OCI-LY1 (cell line): ENCODE measurements around the gene ZC3H13.

ENCODE experiments used
- H2AFZ ChIP-seq: fragments of 200-600 bp; sonication (generic), shearing (Covaris generic); 2 replicates; pipeline ENCODE4 v1.6.0; 2014; ENCODE audit warnings: antibody characterized with exemption, mild to moderate bottlenecking, low read length
- H3F3A ChIP-seq: fragments of 200-600 bp; sonication (generic), shearing (Covaris generic); 2 replicates; pipeline ENCODE4 v1.6.0; 2014; ENCODE audit warnings: mild to moderate bottlenecking, antibody characterized with exemption, low read length, moderate library complexity; ENCODE audit not compliant: insufficient read depth
- H3K27ac ChIP-seq: fragments of 200-600 bp; sonication (generic); 2 replicates; pipeline ENCODE4 v1.5.1; 2014; ENCODE audit warnings: low read length, mixed run types, mild to moderate bottlenecking, low read depth; ENCODE audit not compliant: poor library complexity, severe bottlenecking
- H3K27me3 ChIP-seq: fragments of 200-600 bp; sonication (generic); 2 replicates; pipeline ENCODE4 v1.6.0; 2014; ENCODE audit warnings: antibody characterized with exemption, mild to moderate bottlenecking, low read length, moderate library complexity; ENCODE audit not compliant: insufficient read depth
- H3K36me3 ChIP-seq: fragments of 200-600 bp; sonication (generic); 2 replicates; pipeline ENCODE4 v1.6.1; 2014; ENCODE audit warnings: mild to moderate bottlenecking, antibody characterized with exemption, low read length, moderate library complexity, mixed read lengths; ENCODE audit not compliant: insufficient read depth
- H3K4me1 ChIP-seq: fragments of 200-600 bp; sonication (generic); 2 replicates; pipeline ENCODE4 v1.5.1; 2014; ENCODE audit warnings: mild to moderate bottlenecking, low read length, moderate library complexity; ENCODE audit not compliant: insufficient read depth, severe bottlenecking
- H3K4me2 ChIP-seq: fragments of 200-600 bp; sonication (generic), shearing (Covaris generic); 2 replicates; pipeline ENCODE4 v1.6.1; 2014; ENCODE audit warnings: low read length
- H3K4me3 ChIP-seq: fragments of 200-600 bp; sonication (generic); 2 replicates; pipeline ENCODE4 v1.5.1; 2014; ENCODE audit warnings: low read length, low read depth, mild to moderate bottlenecking, mixed read lengths; ENCODE audit not compliant: poor library complexity, severe bottlenecking
- H3K79me2 ChIP-seq: fragments of 200-600 bp; shearing (Covaris generic); 2 replicates; pipeline ENCODE4 v1.6.1; 2016; ENCODE audit warnings: mixed run types, low read length, mixed read lengths; ENCODE audit not compliant: insufficient read depth
- H3K9ac ChIP-seq: fragments of 200-600 bp; sonication (generic), shearing (Covaris generic); 2 replicates; pipeline ENCODE4 v1.6.1; 2014; ENCODE audit warnings: mild to moderate bottlenecking, low read length, mixed read lengths
- H3K9me2 ChIP-seq: fragments of 200-600 bp; sonication (generic), shearing (Covaris generic); 2 replicates; pipeline ENCODE4 v1.6.1; 2014; ENCODE audit warnings: low read depth, mild to moderate bottlenecking, low read length, mixed read lengths
- H3K9me3 ChIP-seq: fragments of 200-600 bp; shearing (Covaris generic); 2 replicates; pipeline ENCODE4 v1.6.1; 2014; ENCODE audit warnings: low read length, mixed read lengths
- H4K20me1 ChIP-seq: fragments of 200-600 bp; sonication (generic), shearing (Covaris generic); 2 replicates; pipeline ENCODE4 v1.6.0; 2016; ENCODE audit warnings: mild to moderate bottlenecking, low read length; ENCODE audit not compliant: insufficient read depth
- EZH2 ChIP-seq: fragments of 200-600 bp; sonication (generic), shearing (Covaris generic); IDR thresholded peaks from 2 replicates; pipeline ENCODE4 v1.8.0; 2017; ENCODE audit warnings: borderline replicate concordance, mixed run types, mild to moderate bottlenecking, antibody characterized with exemption, low read length, moderate library complexity, mixed read lengths
- TF ChIP-seq, protein P1 (sequence below): fragments of 200-600 bp; sonication (generic), shearing (Covaris generic); IDR thresholded peaks from 2 replicates; pipeline ENCODE4 v1.5.1; 2017; ENCODE audit warnings: mild to moderate bottlenecking, antibody characterized with exemption, low read length, moderate library complexity, mixed read lengths

ZC3H13 gene

DNA sequence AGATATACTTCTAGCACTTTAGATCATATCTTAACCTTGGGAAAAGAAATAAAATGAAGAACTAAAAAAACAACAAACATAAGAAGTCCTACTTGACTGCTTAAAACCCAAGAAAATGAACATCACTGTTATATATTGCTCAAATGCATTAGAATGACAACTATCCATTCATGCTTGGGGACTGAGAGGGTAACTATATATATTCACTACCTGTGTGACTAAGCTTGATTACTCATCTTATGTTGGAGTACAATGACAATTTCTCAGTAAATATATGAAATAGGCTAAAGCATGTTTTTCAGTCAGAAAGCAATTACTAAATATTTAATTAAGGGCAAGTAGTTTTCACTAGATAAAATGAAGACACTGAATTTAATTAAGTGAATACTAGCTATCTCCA is 40.1 kb downstream of the ZC3H13 start:
- no peaks in the 10 kb centered on the region for H3K4me1 ChIP-seq
- H3K9ac ChIP-seq = no peak overlapping the region
- no peak overlapping the region for H3K27ac ChIP-seq
- H3K79me2 ChIP-seq = no peaks in the 10 kb centered on the region
- H3F3A ChIP-seq = no peaks in the 10 kb centered on the region
- no peak overlapping the region for H3K4me2 ChIP-seq
- H3K27me3 ChIP-seq = no peaks in the 10 kb centered on the region
- TF ChIP-seq, protein P1, sequence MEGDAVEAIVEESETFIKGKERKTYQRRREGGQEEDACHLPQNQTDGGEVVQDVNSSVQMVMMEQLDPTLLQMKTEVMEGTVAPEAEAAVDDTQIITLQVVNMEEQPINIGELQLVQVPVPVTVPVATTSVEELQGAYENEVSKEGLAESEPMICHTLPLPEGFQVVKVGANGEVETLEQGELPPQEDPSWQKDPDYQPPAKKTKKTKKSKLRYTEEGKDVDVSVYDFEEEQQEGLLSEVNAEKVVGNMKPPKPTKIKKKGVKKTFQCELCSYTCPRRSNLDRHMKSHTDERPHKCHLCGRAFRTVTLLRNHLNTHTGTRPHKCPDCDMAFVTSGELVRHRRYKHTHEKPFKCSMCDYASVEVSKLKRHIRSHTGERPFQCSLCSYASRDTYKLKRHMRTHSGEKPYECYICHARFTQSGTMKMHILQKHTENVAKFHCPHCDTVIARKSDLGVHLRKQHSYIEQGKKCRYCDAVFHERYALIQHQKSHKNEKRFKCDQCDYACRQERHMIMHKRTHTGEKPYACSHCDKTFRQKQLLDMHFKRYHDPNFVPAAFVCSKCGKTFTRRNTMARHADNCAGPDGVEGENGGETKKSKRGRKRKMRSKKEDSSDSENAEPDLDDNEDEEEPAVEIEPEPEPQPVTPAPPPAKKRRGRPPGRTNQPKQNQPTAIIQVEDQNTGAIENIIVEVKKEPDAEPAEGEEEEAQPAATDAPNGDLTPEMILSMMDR = no peak
- TF ChIP-seq EZH2 = no peak
- no peak overlapping the region for H2AFZ ChIP-seq
- no peaks in the 10 kb centered on the region for H3K9me3 ChIP-seq
- H3K4me3 ChIP-seq = no peak overlapping the region
- H4K20me1 ChIP-seq = no peaks in the 10 kb centered on the region
- H3K9me2 ChIP-seq = no peaks in the 10 kb centered on the region
- H3K36me3 ChIP-seq = peaks cover 38% of the 10 kb centered on the region

DNA sequence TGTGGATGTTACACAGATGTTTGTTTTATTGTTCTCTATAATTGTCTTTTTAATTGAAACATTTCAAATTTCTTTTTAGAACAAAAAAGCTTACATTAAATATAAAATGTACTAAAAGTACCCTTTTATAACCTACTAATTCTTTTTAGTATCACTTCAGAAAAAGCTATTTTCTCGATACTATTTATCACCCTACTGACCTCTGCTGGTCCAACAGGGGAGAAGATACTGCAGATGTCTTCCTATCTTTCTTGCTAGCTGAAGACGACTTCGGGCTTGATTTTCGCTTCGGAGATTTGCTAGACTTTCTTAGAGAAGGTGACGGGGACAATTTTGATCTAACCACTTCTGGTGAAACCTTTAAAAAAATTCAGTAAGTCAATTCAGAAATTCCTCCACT is 42.4 kb downstream of the ZC3H13 start:
- H4K20me1 ChIP-seq = no peaks in the 10 kb centered on the region
- no peak overlapping the region for H3K4me2 ChIP-seq
- H3K9me3 ChIP-seq = no peaks in the 10 kb centered on the region
- no peak overlapping the region for H3K27ac ChIP-seq
- H3K9ac ChIP-seq = no peak overlapping the region
- H3K27me3 ChIP-seq = no peaks in the 10 kb centered on the region
- H2AFZ ChIP-seq = no peak overlapping the region
- no peaks in the 10 kb centered on the region for H3K4me1 ChIP-seq
- H3F3A ChIP-seq = no peaks in the 10 kb centered on the region
- TF ChIP-seq, protein P1 = 0 out of 2 replicates have a peak, but pooled peaks have one; percentile 18
- TF ChIP-seq EZH2 = no peak
- peaks cover 40% of the 10 kb centered on the region for H3K36me3 ChIP-seq
- no peaks in the 10 kb centered on the region for H3K9me2 ChIP-seq
- no peak overlapping the region for H3K4me3 ChIP-seq
- no peaks in the 10 kb centered on the region for H3K79me2 ChIP-seq

DNA sequence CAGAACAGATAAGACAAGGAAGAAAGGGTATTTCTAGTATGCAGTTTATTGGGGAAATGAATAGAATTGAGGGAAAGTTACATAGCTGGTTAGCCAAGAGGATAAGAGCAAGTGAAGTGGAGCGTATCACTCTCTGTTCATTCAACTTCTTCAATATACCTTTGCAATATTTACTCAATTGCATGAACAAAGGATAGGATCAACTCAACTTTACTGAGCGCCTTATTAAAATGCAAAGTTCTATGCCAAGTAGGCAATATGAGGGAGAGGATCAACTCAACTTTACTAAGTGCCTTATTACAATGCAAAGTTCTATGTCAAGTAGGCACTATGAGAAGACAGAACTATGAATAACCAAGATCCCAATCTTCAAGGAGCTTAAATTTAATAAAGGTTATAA is 43.9 kb downstream of the ZC3H13 start:
- Histone ChIP-seq H3K9me2 (no peaks in the 10 kb centered on the region), H3K27ac (no peak overlapping the region), H4K20me1 (no peaks in the 10 kb centered on the region), H2AFZ (no peak overlapping the region), H3K27me3 (no peaks in the 10 kb centered on the region), H3K4me3 (no peak overlapping the region), H3K9me3 (no peaks in the 10 kb centered on the region), H3K9ac (no peak overlapping the region), H3F3A (no peaks in the 10 kb centered on the region), H3K4me2 (no peak overlapping the region), H3K4me1 (no peaks in the 10 kb centered on the region), H3K79me2 (no peaks in the 10 kb centered on the region), H3K36me3 (peaks cover 44% of the 10 kb centered on the region)
- TF ChIP-seq EZH2 = no peak
- TF ChIP-seq, protein P1 = no peak
